Mononuclear cell (primary cell): ENCODE measurements around the gene TPD52L1. TPM values are rescaled to one million over a fixed set of nuclear protein-coding genes. Genes with fewer than 3 reads are reported as not detected.
"Not testable (repeated sequence)": the region's sequence is repeated elsewhere in the genome, so short reads cannot be mapped to it uniquely, and the experiment has no call there.

Source experiments
- H3K27me3 ChIP-seq: 2 replicates; pipeline ENCODE4 v1.6.0; 2011; ENCODE audit warnings: low read length, control low read depth; ENCODE audit not compliant: insufficient read depth
- H3K4me1 ChIP-seq: 2 replicates; pipeline ENCODE4 v1.5.1; 2011; ENCODE audit warnings: mild to moderate bottlenecking, low read length, control low read depth; ENCODE audit not compliant: insufficient read depth
- H3K4me3 ChIP-seq: 2 replicates; pipeline ENCODE4 v1.5.1; 2011; ENCODE audit warnings: mild to moderate bottlenecking, low read length, moderate library complexity
- H3K9me3 ChIP-seq: 2 replicates; pipeline ENCODE4 v1.5.1; 2011; ENCODE audit warnings: low read depth, mild to moderate bottlenecking, control low read depth, low read length
- total RNA-seq: library from RNA; depleted of rRNA; stranded (reverse); fragments of >200 nt; gene quantifications from one replicate; pipeline ENCODE4 v1.2.3, GENCODE V29; 2012

TPD52L1 gene
- total RNA-seq, 1 donor, result 0.31 TPM

- Histone ChIP-seq H3K4me1 (no peaks in the 10 kb centered on the region), H3K27me3 (no peaks in the 10 kb centered on the region), H3K9me3 (no peaks in the 10 kb centered on the region), H3K4me3 (no peak overlapping the region)
Observed at GRCh38 chr6:125123468-125124048, 30.0 kb upstream of the TPD52L1 start.

- Histone ChIP-seq H3K9me3 (no peaks in the 10 kb centered on the region), H3K4me1 (no peaks in the 10 kb centered on the region), H3K4me3 (no peak overlapping the region), H3K27me3 (no peaks in the 10 kb centered on the region)
Observed at GRCh38 chr6:125124049-125124669, 29.4 kb upstream of the TPD52L1 start.

- not testable (repeated sequence) for H3K27me3 ChIP-seq, H3K4me3 ChIP-seq, H3K9me3 ChIP-seq, H3K4me1 ChIP-seq
Observed at GRCh38 chr6:125125856-125126255, 27.7 kb upstream of the TPD52L1 start.

GRCh38 chr6:125129354-125129753 lies 24.2 kb upstream of the TPD52L1 start:
- Histone ChIP-seq H3K9me3 (no peaks in the 10 kb centered on the region), H3K27me3 (peaks cover 3% of the 10 kb centered on the region), H3K4me1 (no peaks in the 10 kb centered on the region), H3K4me3 (no peak overlapping the region)

GRCh38 chr6:125132058-125132457 lies 21.5 kb upstream of the TPD52L1 start:
- Histone ChIP-seq H3K4me1 (no peaks in the 10 kb centered on the region), H3K9me3 (no peaks in the 10 kb centered on the region), H3K27me3 (peaks cover 3% of the 10 kb centered on the region), H3K4me3 (no peak overlapping the region)

GRCh38 chr6:125136378-125136777 lies 17.2 kb upstream of the TPD52L1 start:
- no peak overlapping the region for H3K4me3 ChIP-seq
- H3K9me3 ChIP-seq, result no peaks in the 10 kb centered on the region
- H3K27me3 ChIP-seq, result no peaks in the 10 kb centered on the region
- no peaks in the 10 kb centered on the region for H3K4me1 ChIP-seq

- no peaks in the 10 kb centered on the region for H3K27me3 ChIP-seq
- H3K9me3 ChIP-seq, result no peaks in the 10 kb centered on the region
- no peaks in the 10 kb centered on the region for H3K4me1 ChIP-seq
- no peak overlapping the region for H3K4me3 ChIP-seq
Observed at GRCh38 chr6:125138083-125138482, 15.5 kb upstream of the TPD52L1 start.

- no peaks in the 10 kb centered on the region for H3K27me3 ChIP-seq
- no peak overlapping the region for H3K4me3 ChIP-seq
- H3K4me1 ChIP-seq, result no peaks in the 10 kb centered on the region
- no peaks in the 10 kb centered on the region for H3K9me3 ChIP-seq
Observed at GRCh38 chr6:125140808-125141207, 12.8 kb upstream of the TPD52L1 start.

- Histone ChIP-seq H3K4me1 (no peaks in the 10 kb centered on the region), H3K4me3 (no peak overlapping the region), H3K9me3 (no peaks in the 10 kb centered on the region), H3K27me3 (no peaks in the 10 kb centered on the region)
Observed at GRCh38 chr6:125142618-125143017, 11.0 kb upstream of the TPD52L1 start.

- no peak overlapping the region for H3K4me3 ChIP-seq
Observed at GRCh38 chr6:125144822-125145221, 8.8 kb upstream of the TPD52L1 start.

GRCh38 chr6:125149256-125150144 lies 4.1 kb upstream of the TPD52L1 start:
- no peak overlapping the region for H3K4me3 ChIP-seq
- peaks cover 21% of the 10 kb centered on the region for H3K27me3 ChIP-seq
- peaks cover 13% of the 10 kb centered on the region for H3K4me1 ChIP-seq
- no peaks in the 10 kb centered on the region for H3K9me3 ChIP-seq

More at GRCh38 chr6:125144822-125145221, 8.8 kb upstream of the TPD52L1 start:
- Histone ChIP-seq H3K27me3 (no peaks in the 10 kb centered on the region), H3K4me1 (no peaks in the 10 kb centered on the region), H3K9me3 (no peaks in the 10 kb centered on the region)

GRCh38 chr6:125151700-125152099 lies 1.9 kb upstream of the TPD52L1 start:
- Histone ChIP-seq H3K4me3 (no peak overlapping the region), H3K9me3 (no peaks in the 10 kb centered on the region), H3K4me1 (peaks cover 15% of the 10 kb centered on the region), H3K27me3 (peaks cover 30% of the 10 kb centered on the region)

- peak overlapping the region; percentile 26 for H3K4me3 ChIP-seq
- no peaks in the 10 kb centered on the region for H3K9me3 ChIP-seq
- peaks cover 30% of the 10 kb centered on the region for H3K27me3 ChIP-seq
- peaks cover 15% of the 10 kb centered on the region for H3K4me1 ChIP-seq
Observed at GRCh38 chr6:125154118-125154760, 666 bp downstream of the TPD52L1 start.

GRCh38 chr6:125154761-125155135 lies 1.2 kb downstream of the TPD52L1 start:
- no peaks in the 10 kb centered on the region for H3K9me3 ChIP-seq
- peaks cover 15% of the 10 kb centered on the region for H3K4me1 ChIP-seq
- H3K27me3 ChIP-seq, result peaks cover 30% of the 10 kb centered on the region
- no peak overlapping the region for H3K4me3 ChIP-seq

GRCh38 chr6:125155344-125155743 lies 1.8 kb downstream of the TPD52L1 start:
- no peaks in the 10 kb centered on the region for H3K9me3 ChIP-seq
- peaks cover 28% of the 10 kb centered on the region for H3K27me3 ChIP-seq
- peaks cover 15% of the 10 kb centered on the region for H3K4me1 ChIP-seq
- no peak overlapping the region for H3K4me3 ChIP-seq
